ENCODE data around the gene LPAR1. TPM values are rescaled to one million over a fixed set of nuclear protein-coding genes. Genes with fewer than 3 reads are reported as not detected.

The LPAR1 gene
- polyA plus RNA-seq, 3 donors, result 15.1 to 18.1 (median 17.5) TPM

- H3K27me3 ChIP-seq (ENCODE audit: control insufficient read depth in 2 of 2, insufficient read depth in 2 of 2, low read length in 2 of 2), result peaks cover 46 to 94% of the 10 kb centered on the region in 2 donors
- intact Hi-C loops (cut with micrococcal nuclease), result no loop called here
- H3K4me3 ChIP-seq (replicated peaks in 1 of 3; ENCODE audit: low read depth in 2 of 3, low read length in 3 of 3), result no peak overlapping the region
- peaks cover 13 to 18% of the 10 kb centered on the region in 2 donors for H3K9me3 ChIP-seq (replicated peaks in 1 of 2; ENCODE audit: control insufficient read depth in 1 of 2, insufficient read depth in 1 of 2, low read length in 2 of 2)
- H3K4me3 Mint-ChIP-seq, result peak overlapping the region in 1 of 2 donors; percentile 83
- peaks cover 6% of the 10 kb centered on the region for H3K79me2 ChIP-seq (ENCODE audit: insufficient read depth, low read length)
- H3K27ac Mint-ChIP-seq, result peak overlapping the region in 1 of 7 donors; percentile 35
- H3K36me3 ChIP-seq (replicated peaks in 1 of 2; ENCODE audit: control insufficient read depth in 1 of 2, insufficient read depth in 2 of 2, low read length in 2 of 2), result no peaks in the 10 kb centered on the region
- H3K9ac ChIP-seq (ENCODE audit: insufficient read depth, low read length, poor library complexity, severe bottlenecking), result no peak overlapping the region
- H3K27me3 Mint-ChIP-seq (ENCODE audit: low read depth in 3 of 3), result peaks cover 79 to 88% (median 81%) of the 10 kb centered on the region in 3 donors
- no peak overlapping the region for H2AFZ ChIP-seq (ENCODE audit: insufficient read depth, low read depth, low read length, poor library complexity, severe bottlenecking)
- H3K36me3 Mint-ChIP-seq, result peaks cover 27 to 35% of the 10 kb centered on the region in 2 donors
- H3K4me2 ChIP-seq (replicated peaks; ENCODE audit: extremely low read depth, low read length, poor library complexity, severe bottlenecking), result no peak overlapping the region
- peaks cover 9 to 39% (median 22%) of the 10 kb centered on the region in 7 donors for H3K9me3 Mint-ChIP-seq
- H4K20me1 ChIP-seq (ENCODE audit: insufficient read depth, low read length), result peaks cover 99% of the 10 kb centered on the region
- H3K27ac ChIP-seq (ENCODE audit: low read depth in 1 of 2, low read length in 2 of 2), result no peak overlapping the region
- no peak for DNase-seq
- peaks cover 0 to 12% of the 10 kb centered on the region in 2 donors for H3K4me1 ChIP-seq (ENCODE audit: control insufficient read depth in 1 of 2, insufficient read depth in 2 of 2, low read length in 2 of 2)
- peaks cover 29% of the 10 kb centered on the region for H3K4me1 Mint-ChIP-seq
- TF ChIP-seq CTCF (IDR thresholded peaks at IDR 0.05), result no peak
- 93% methylated on average over 4 of the region's 4 CpGs for WGBS (ENCODE audit: insufficient coverage)
Measured at GRCh38 chr9:110952540-110952859, 85.8 kb downstream of the LPAR1 start.

GRCh38 chr9:110951805-110952539 lies 86.3 kb downstream of the LPAR1 start:
- H3K36me3 ChIP-seq (replicated peaks in 1 of 2; ENCODE audit: control insufficient read depth in 1 of 2, insufficient read depth in 2 of 2, low read length in 2 of 2), result no peaks in the 10 kb centered on the region
- peaks cover 12% of the 10 kb centered on the region in 2 donors for H3K9me3 ChIP-seq (replicated peaks in 1 of 2; ENCODE audit: control insufficient read depth in 1 of 2, insufficient read depth in 1 of 2, low read length in 2 of 2)
- H3K4me1 ChIP-seq (ENCODE audit: control insufficient read depth in 1 of 2, insufficient read depth in 2 of 2, low read length in 2 of 2), result peaks cover 0 to 12% of the 10 kb centered on the region in 2 donors
- Mint-ChIP-seq H3K27ac (peak overlapping the region in 2 of 7 donors; percentile 22 to 35), H3K36me3 (peaks cover 29 to 39% of the 10 kb centered on the region in 2 donors), H3K4me1 (peaks cover 29% of the 10 kb centered on the region), H3K9me3 (peaks cover 9 to 35% (median 20%) of the 10 kb centered on the region in 7 donors), H3K4me3 (peak overlapping the region in 1 of 2 donors; percentile 83), H3K27me3 (ENCODE audit: low read depth in 3 of 3) (peaks cover 77 to 88% (median 81%) of the 10 kb centered on the region in 3 donors)
- H3K79me2 ChIP-seq (ENCODE audit: insufficient read depth, low read length), result peaks cover 6% of the 10 kb centered on the region
- H2AFZ ChIP-seq (ENCODE audit: insufficient read depth, low read depth, low read length, poor library complexity, severe bottlenecking), result no peak overlapping the region
- no peak overlapping the region for H3K27ac ChIP-seq (ENCODE audit: low read depth in 1 of 2, low read length in 2 of 2)
- intact Hi-C loops (cut with micrococcal nuclease), result no loop called here
- H4K20me1 ChIP-seq (ENCODE audit: insufficient read depth, low read length), result peaks cover 99% of the 10 kb centered on the region
- H3K27me3 ChIP-seq (ENCODE audit: control insufficient read depth in 2 of 2, insufficient read depth in 2 of 2, low read length in 2 of 2), result peaks cover 44 to 94% of the 10 kb centered on the region in 2 donors
- H3K9ac ChIP-seq (ENCODE audit: insufficient read depth, low read length, poor library complexity, severe bottlenecking), result no peak overlapping the region
- WGBS (ENCODE audit: insufficient coverage), result 100% methylated on average over 1 of the region's 4 CpGs
- no peak for TF ChIP-seq CTCF (IDR thresholded peaks at IDR 0.05)
- no peak overlapping the region for H3K4me2 ChIP-seq (replicated peaks; ENCODE audit: extremely low read depth, low read length, poor library complexity, severe bottlenecking)
- H3K4me3 ChIP-seq (replicated peaks in 1 of 3; ENCODE audit: low read depth in 2 of 3, low read length in 3 of 3), result no peak overlapping the region
- no peak for DNase-seq
